Sigmoid colon (tissue), 7 donors: Measurements from ENCODE around the gene CFL2. TPM values are rescaled to one million over a fixed set of nuclear protein-coding genes. Genes with fewer than 3 reads are reported as not detected.
"Not testable (repeated sequence)": the region's sequence is repeated elsewhere in the genome, so short reads cannot be mapped to it uniquely, and the experiment has no call there.

ENCODE experiments used
- DNase-seq: peaks from one replicate; pipeline ENCODE4 v3.0.0-alpha.2; 2019
- H3K27ac ChIP-seq, 4 donors: fragments of 200-600 bp; sonication (generic); one replicate each; pipeline ENCODE4 v1.5.1; 2016 to 2019; ENCODE audit warnings: mild to moderate bottlenecking in 1 of 4
- H3K27me3 ChIP-seq, 3 donors: fragments of 200-600 bp; sonication (generic); one replicate each; pipeline ENCODE4 v1.5.1; 2019; ENCODE audit warnings: mild to moderate bottlenecking in 1 of 3
- H3K36me3 ChIP-seq, 4 donors: fragments of 200-600 bp; sonication (generic); one replicate each; pipeline ENCODE4 v1.5.1; 2016 to 2019
- H3K4me1 ChIP-seq, 4 donors: fragments of 200-600 bp; sonication (generic); one replicate each; pipeline ENCODE4 v1.5.1; 2017 to 2019
- H3K4me3 ChIP-seq, 4 donors: fragments of 200-600 bp; sonication (generic); one replicate each; pipeline ENCODE4 v1.5.1; 2017 to 2019; ENCODE audit warnings: mild to moderate bottlenecking in 2 of 4, moderate library complexity in 1 of 4
- H3K9me3 ChIP-seq, 4 donors: fragments of 200-600 bp in 3 of 4; sonication (generic) in 3 of 4; one replicate each; pipeline versions ENCODE4 v1.5.1 to v1.6.1; 2013 to 2019
- CTCF ChIP-seq, 4 experiments: fragments of 450-650 bp in 3 of 4; fragments of 200-600 bp in 1 of 4; IDR thresholded peaks; one replicate each; pipeline ENCODE4 v1.5.1; 2016 to 2019; ENCODE audit warnings: antibody characterized with exemption in 4 of 4, mild to moderate bottlenecking in 3 of 4, moderate library complexity in 2 of 4
- EP300 ChIP-seq, 4 donors: sonication (generic); formaldehyde crosslinking; IDR thresholded peaks; one replicate each; pipeline ENCODE4 v1.6.1; 2017; ENCODE audit warnings: antibody characterized with exemption in 4 of 4
- POLR2A ChIP-seq, 2 donors: fragments of 450-650 bp; IDR thresholded peaks; one replicate each; pipeline ENCODE4 v1.6.1; 2016; ENCODE audit warnings: antibody characterized with exemption in 2 of 2, mild to moderate bottlenecking in 2 of 2, moderate library complexity in 2 of 2
- POLR2AphosphoS5 ChIP-seq, 4 donors: sonication (generic); formaldehyde crosslinking; IDR thresholded peaks; one replicate each; pipeline ENCODE4 v1.6.1; 2017; ENCODE audit warnings: antibody characterized with exemption in 4 of 4
- WGBS, 2 donors: extraction: QIAGEN DNeasy Blood & Tissue Kit; methylation state at CpG; one replicate each; pipeline ENCODE4 v1.1.7; 2013; 5-methylcytosine and 5-hydroxymethylcytosine counted together
- intact Hi-C: fragments of 100-400 bp; cut with DNase I; formaldehyde crosslinking; loops from one replicate; pipeline ENCODE4 v1.15.1; 2023
- polyA plus RNA-seq, 3 donors: library from polyadenylated mRNA; stranded (reverse); fragments of 200-250 nt; gene quantifications; one replicate each; pipeline ENCODE4 v1.2.3, GENCODE V29; 2013
- total RNA-seq, 4 donors: library from RNA; depleted of rRNA; stranded (reverse); fragments of >200 nt; gene quantifications; one replicate each; pipeline ENCODE4 v1.1.0, GENCODE V29; 2016
- donor health status: healthy with polysubstance abuse.
- donor health status: Bipolar disorder and iron deficiency.
- donor health status: healthy.

Gene CFL2
- total and polyA plus RNA-seq, 7 donors: 6.0 to 380 (median 251) TPM

GRCh38 chr14:34749408-34749807 is 35.0 kb upstream of the CFL2 start:
- Histone ChIP-seq H3K36me3 (peaks cover 0 to 11% (median 0%) of the 10 kb centered on the region in 4 donors), H3K27ac (no peak overlapping the region), H3K4me1 (no peaks in the 10 kb centered on the region), H3K9me3 (no peaks in the 10 kb centered on the region), H3K27me3 (no peaks in the 10 kb centered on the region), H3K4me3 (no peak overlapping the region)
- 93 to 95% methylated on average over 6 of the region's 6 CpGs for WGBS, 2 donors
- intact Hi-C loops: no loop called here
- TF ChIP-seq POLR2A (IDR thresholded peaks at IDR 0.05) (no peak), EP300 (IDR thresholded peaks at IDR 0.05) (no peak)
- no peak for DNase-seq

GRCh38 chr14:34742270-34743115 is 28.1 kb upstream of the CFL2 start:
- TF ChIP-seq POLR2A (IDR thresholded peaks at IDR 0.05) (no peak), POLR2AphosphoS5 (IDR thresholded peaks at IDR 0.05) (no peak)
- 87% methylated on average over 8 of the region's 8 CpGs for WGBS, 2 donors
- no peak for DNase-seq
- Histone ChIP-seq H3K4me3 (no peak overlapping the region), H3K27ac (no peak overlapping the region), H3K36me3 (no peaks in the 10 kb centered on the region), H3K4me1 (no peaks in the 10 kb centered on the region), H3K9me3 (no peaks in the 10 kb centered on the region), H3K27me3 (no peaks in the 10 kb centered on the region)
- intact Hi-C loops: no loop called here

- H3K4me3 ChIP-seq: no peak overlapping the region
- no peak for DNase-seq
- 43 to 85% methylated on average over 1 of the region's 1 CpG for WGBS, 2 donors
- no peaks in the 10 kb centered on the region for H3K9me3 ChIP-seq
- TF ChIP-seq POLR2AphosphoS5 (IDR thresholded peaks at IDR 0.05) (no peak), CTCF (IDR thresholded peaks at IDR 0.05) (no peak), POLR2A (IDR thresholded peaks at IDR 0.05) (no peak), EP300 (IDR thresholded peaks at IDR 0.05) (no peak)
- H3K4me1 ChIP-seq: no peaks in the 10 kb centered on the region
- no peaks in the 10 kb centered on the region for H3K36me3 ChIP-seq
- intact Hi-C loops: no loop called here
- H3K27ac ChIP-seq: no peak overlapping the region
- no peaks in the 10 kb centered on the region for H3K27me3 ChIP-seq
Measured at GRCh38 chr14:34741840-34742239, 27.4 kb upstream of the CFL2 start.

- H3K4me1 ChIP-seq, DNase-seq, intact Hi-C loops, H3K9me3 ChIP-seq, H3K27me3 ChIP-seq, H3K27ac ChIP-seq, H3K4me3 ChIP-seq, H3K36me3 ChIP-seq: not testable (repeated sequence)
- WGBS, 2 donors: 85 to 86% methylated on average over 6 of the region's 6 CpGs
Measured at GRCh38 chr14:34740139-34740538, 25.7 kb upstream of the CFL2 start.

- H3K27me3 ChIP-seq, H3K27ac ChIP-seq, DNase-seq, H3K36me3 ChIP-seq, intact Hi-C loops, H3K4me3 ChIP-seq, H3K4me1 ChIP-seq, H3K9me3 ChIP-seq: not testable (repeated sequence)
- 79 to 91% methylated on average over 4 of the region's 4 CpGs for WGBS, 2 donors
Measured at GRCh38 chr14:34737079-34737478, 22.7 kb upstream of the CFL2 start.

GRCh38 chr14:34733245-34733644 is 18.9 kb upstream of the CFL2 start:
- no peak overlapping the region for H3K4me3 ChIP-seq
- H3K4me1 ChIP-seq: no peaks in the 10 kb centered on the region
- H3K27ac ChIP-seq: no peak overlapping the region
- H3K36me3 ChIP-seq: no peaks in the 10 kb centered on the region
- no peaks in the 10 kb centered on the region for H3K27me3 ChIP-seq
- intact Hi-C loops: no loop called here
- 40 to 66% methylated on average over 3 of the region's 3 CpGs for WGBS, 2 donors
- TF ChIP-seq POLR2A (IDR thresholded peaks at IDR 0.05) (no peak), CTCF (IDR thresholded peaks at IDR 0.05) (no peak), EP300 (IDR thresholded peaks at IDR 0.05) (no peak), POLR2AphosphoS5 (IDR thresholded peaks at IDR 0.05) (no peak)
- H3K9me3 ChIP-seq: no peaks in the 10 kb centered on the region
- DNase-seq: no peak

- no peaks in the 10 kb centered on the region for H3K27me3 ChIP-seq
- H3K27ac ChIP-seq: no peak overlapping the region
- no peak for DNase-seq
- TF ChIP-seq POLR2A (IDR thresholded peaks at IDR 0.05) (no peak), EP300 (IDR thresholded peaks at IDR 0.05) (no peak), CTCF (IDR thresholded peaks at IDR 0.05) (no peak)
- H3K36me3 ChIP-seq: no peaks in the 10 kb centered on the region
- intact Hi-C loops: no loop called here
- H3K9me3 ChIP-seq: no peaks in the 10 kb centered on the region
- WGBS, 2 donors: 63 to 74% methylated on average over 4 of the region's 4 CpGs
- H3K4me1 ChIP-seq: no peaks in the 10 kb centered on the region
- no peak overlapping the region for H3K4me3 ChIP-seq
Measured at GRCh38 chr14:34732802-34733201, 18.4 kb upstream of the CFL2 start.
